HCT116 (cell line): ENCODE results near the gene TMEM178B. TPM values are rescaled to one million over a fixed set of nuclear protein-coding genes. Genes with fewer than 3 reads are reported as not detected.

ENCODE experiments used
- ATAC-seq: fragments of 200-7000 bp; cut with Tn5 transposase; 2 replicates; pipeline ENCODE4 v1.9.1; 2020; ENCODE audit warnings: mild to moderate bottlenecking, moderate library complexity
- BruUV-seq: library from RNA; stranded (reverse); fragments of 400-500 nt; replicated peaks from 2 replicates; lab custom pipeline; 2021; lab: Mats Ljungman, UMichigan
- CTCF ChIA-PET: fragments of 300-600 bp; sonication (Branson Sonifier 250); formaldehyde crosslinking; loops from one replicate; lab custom pipeline; 2021; ENCODE audit warnings: antibody characterized with exemption; lab: Charles Lee
- POLR2A ChIA-PET: fragments of 300-600, 350-600 bp; sonication (Branson Sonifier 250); formaldehyde crosslinking; loops from one replicate; lab custom pipeline; 2021; ENCODE audit warnings: antibody characterized with exemption; lab: Charles Lee
- RAD21 ChIA-PET, 2 experiments: fragments of 300-600 bp; sonication (Branson Sonifier 250); formaldehyde crosslinking; loops; one replicate each; lab custom pipeline; 2023; ENCODE audit warnings: low total read pairs in 2 of 2; ENCODE audit not compliant: uncharacterized antibody in 2 of 2, unreplicated experiment in 2 of 2, low non-redundant PET in 1 of 2; lab: Charles Lee
- DNase-seq: peaks from one replicate; pipeline ENCODE4 v3.0.0-alpha.2; 2010; ENCODE audit warnings: low read depth, low spot score
- H2AFZ ChIP-seq: fragments of 200-600 bp; shearing (Covaris generic), sonication (generic); 2 replicates; pipeline ENCODE4 v1.6.1; 2017; ENCODE audit warnings: low read depth, mixed run types, mixed read lengths, antibody characterized with exemption, low read length; ENCODE audit not compliant: poor library complexity, severe bottlenecking
- H3K27ac ChIP-seq: 2 replicates; pipeline ENCODE4 v1.5.1; 2012; ENCODE audit warnings: low read depth, low read length
- H3K27me3 ChIP-seq: fragments of 200-600 bp; sonication (generic); 2 replicates; pipeline ENCODE4 v1.6.1; 2016; ENCODE audit warnings: mixed run types, low read length, mixed read lengths; ENCODE audit not compliant: insufficient read depth
- H3K36me3 ChIP-seq, 2 experiments: fragments of 200-500 bp in 1 of 2; fragments of 200-600 bp in 1 of 2; sonication (Bioruptor generic) in 1 of 2; sonication (generic) in 1 of 2; 2 replicates each; pipeline versions ENCODE4 v1.5.1 to v1.6.1; 2014 to 2016; ENCODE audit warnings: low read length in 2 of 2, inconsistent platforms in 1 of 2, mixed read lengths in 1 of 2, mixed run types in 1 of 2; ENCODE audit not compliant: insufficient read depth in 2 of 2, control insufficient read depth in 1 of 2
- H3K4me1 ChIP-seq, 2 experiments: fragments of 200-600 bp in 1 of 2; sonication (generic) in 1 of 2; 2 replicates each; pipeline versions ENCODE4 v1.5.1 to v1.6.1; 2012 to 2017; ENCODE audit warnings: low read length in 2 of 2, inconsistent platforms in 1 of 2, mild to moderate bottlenecking in 1 of 2, mixed read lengths in 1 of 2, mixed run types in 1 of 2, moderate library complexity in 1 of 2; ENCODE audit not compliant: insufficient read depth in 2 of 2, control insufficient read depth in 1 of 2
- H3K4me2 ChIP-seq: fragments of 200-600 bp; sonication (generic); 2 replicates; pipeline ENCODE4 v1.6.1; 2017; ENCODE audit warnings: mixed run types, low read length, mixed read lengths
- H3K4me3 ChIP-seq, 2 experiments: fragments of 200-600 bp in 1 of 2; sonication (generic) in 1 of 2; replicated peaks in 1 of 2; 2 replicates each; pipeline ENCODE4 v1.5.1; 2011 to 2016; ENCODE audit warnings: low read length in 2 of 2, control low read depth in 1 of 2, low read depth in 1 of 2, mild to moderate bottlenecking in 1 of 2, mixed read lengths in 1 of 2, mixed run types in 1 of 2
- H3K79me2 ChIP-seq: fragments of 200-600 bp; sonication (generic); 2 replicates; pipeline ENCODE4 v1.6.1; 2017; ENCODE audit warnings: mild to moderate bottlenecking, mixed run types, low read length, moderate library complexity, mixed read lengths; ENCODE audit not compliant: insufficient read depth
- H3K9ac ChIP-seq: fragments of 200-600 bp; sonication (generic); 2 replicates; pipeline ENCODE4 v1.6.1; 2016; ENCODE audit warnings: low read length, mixed read lengths
- H3K9me2 ChIP-seq: fragments of 200-600 bp; sonication (generic), shearing (Covaris generic); 2 replicates; pipeline ENCODE4 v1.6.1; 2017; ENCODE audit warnings: mixed run types, mild to moderate bottlenecking, moderate library complexity; ENCODE audit not compliant: insufficient read depth
- H3K9me3 ChIP-seq, 2 experiments: fragments of 200-500 bp in 1 of 2; fragments of 200-600 bp in 1 of 2; sonication (Bioruptor generic) in 1 of 2; sonication (generic) in 1 of 2; 2 replicates each; pipeline ENCODE4 v1.6.1; 2014 to 2017; ENCODE audit warnings: low read length in 2 of 2, mixed read lengths in 2 of 2, inconsistent platforms in 1 of 2, low read depth in 1 of 2, mild to moderate bottlenecking in 1 of 2, mixed run types in 1 of 2, moderate library complexity in 1 of 2; ENCODE audit not compliant: control insufficient read depth in 1 of 2, insufficient read depth in 1 of 2
- H4K20me1 ChIP-seq: fragments of 200-600 bp; sonication (generic), shearing (Covaris generic); 2 replicates; pipeline ENCODE4 v1.6.1; 2017; ENCODE audit warnings: mixed run types, mild to moderate bottlenecking, moderate library complexity; ENCODE audit not compliant: insufficient read depth
- CBX3 ChIP-seq: IDR thresholded peaks from 2 replicates; pipeline ENCODE4 v1.6.1; 2012; ENCODE audit warnings: low read depth
- CEBPB ChIP-seq: IDR thresholded peaks from 2 replicates; pipeline ENCODE4 v1.6.1; 2012; ENCODE audit warnings: low read depth
- ELF1 ChIP-seq: IDR thresholded peaks from 2 replicates; pipeline ENCODE4 v1.6.1; 2012; ENCODE audit warnings: low read depth, borderline replicate concordance
- EZH2 ChIP-seq: fragments of 200-600 bp; sonication (generic); IDR thresholded peaks from 2 replicates; pipeline ENCODE4 v1.6.1; 2017; ENCODE audit warnings: antibody characterized with exemption, mixed run types
- EZH2phosphoT487 ChIP-seq: fragments of 200-600 bp; IDR thresholded peaks from 2 replicates; pipeline ENCODE4 v1.6.1; 2018; ENCODE audit warnings: antibody characterized with exemption, borderline replicate concordance
- POLR2A ChIP-seq: IDR thresholded peaks from 2 replicates; pipeline ENCODE4 v1.7.0; 2011; ENCODE audit warnings: borderline replicate concordance; ENCODE audit not compliant: insufficient read depth, insufficient read length; ENCODE audit errors: extremely low read depth
- POLR2AphosphoS5 ChIP-seq: IDR thresholded peaks from 2 replicates; pipeline ENCODE4 v1.6.1; 2011; ENCODE audit warnings: mild to moderate bottlenecking, low read depth, low read length, moderate library complexity
- SIN3A ChIP-seq: IDR thresholded peaks from 2 replicates; pipeline ENCODE4 v1.6.1; 2012; ENCODE audit warnings: low read depth
- SP1 ChIP-seq: IDR thresholded peaks from 2 replicates; pipeline ENCODE4 v1.6.1; 2012; ENCODE audit warnings: low read depth
- SRF ChIP-seq: IDR thresholded peaks from 2 replicates; pipeline ENCODE4 v1.6.1; 2012; ENCODE audit warnings: low read depth
- TCF7L2 ChIP-seq: IDR thresholded peaks from 2 replicates; pipeline ENCODE4 v1.7.0; 2011; ENCODE audit warnings: borderline replicate concordance, inconsistent platforms; ENCODE audit not compliant: insufficient read depth, insufficient read length; ENCODE audit errors: extremely low read depth
- ZFX ChIP-seq: fragments of 450-650 bp; IDR thresholded peaks from 2 replicates; pipeline ENCODE4 v1.6.1; 2017
- ZNF274 ChIP-seq: fragments of 200-500 bp; sonication (Bioruptor generic); IDR thresholded peaks from 2 replicates; pipeline ENCODE4 v1.6.1; 2014; ENCODE audit warnings: mild to moderate bottlenecking, low read depth, low read length, inconsistent platforms
- intact Hi-C: fragments of 100-400 bp; cut with micrococcal nuclease; formaldehyde crosslinking; loops from 2 replicates; pipeline ENCODE4 v1.10.0; 2022
- total RNA-seq: library from RNA; stranded (reverse); gene quantifications from one replicate; pipeline ENCODE4 v1.2.1, GENCODE V29; 2021; ENCODE audit not compliant: unreplicated experiment
- TF ChIP-seq, protein P1 (sequence below): IDR thresholded peaks from 2 replicates; pipeline ENCODE4 v1.6.1; 2012
- TF ChIP-seq, protein P2 (sequence below): IDR thresholded peaks from 2 replicates; pipeline ENCODE4 v1.6.1; 2012; ENCODE audit warnings: low read depth
- TF ChIP-seq, protein P3 (sequence below): IDR thresholded peaks from 2 replicates; pipeline ENCODE4 v1.6.1; 2012

The TMEM178B gene
- total RNA-seq, 1 experiment from 2014 or later: 0.02 TPM

DNA sequence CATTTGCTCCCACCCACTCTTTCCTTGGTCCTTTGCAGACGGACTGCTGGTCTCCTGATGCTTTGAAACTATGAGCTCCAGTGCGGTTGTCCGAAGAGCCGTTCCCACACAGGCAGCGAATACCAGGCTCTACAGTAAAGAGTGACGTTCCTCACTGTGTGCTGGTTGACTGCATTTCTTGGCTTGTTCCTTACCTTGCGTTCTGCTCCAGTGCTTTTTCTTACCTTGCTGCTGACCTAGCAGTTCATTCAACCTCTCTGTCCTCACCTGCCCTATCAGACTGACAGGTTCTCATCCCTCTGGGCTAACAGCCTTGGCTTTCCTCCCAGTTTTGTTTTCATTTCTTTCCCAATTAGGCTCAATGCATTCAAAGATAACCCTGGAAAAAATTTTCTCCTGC is 214.8 kb downstream of the TMEM178B start:
- no peaks in the 10 kb centered on the region for H3K36me3 ChIP-seq
- ATAC-seq (no peak), DNase-seq (no peak)
- ChIA-PET POLR2A (no interaction called here), RAD21 (no interaction called here), CTCF (no interaction called here)
- TF ChIP-seq CBX3: no peak
- no peak for TF ChIP-seq SIN3A
- TF ChIP-seq, protein P1, sequence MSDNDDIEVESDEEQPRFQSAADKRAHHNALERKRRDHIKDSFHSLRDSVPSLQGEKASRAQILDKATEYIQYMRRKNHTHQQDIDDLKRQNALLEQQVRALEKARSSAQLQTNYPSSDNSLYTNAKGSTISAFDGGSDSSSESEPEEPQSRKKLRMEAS: no peak
- no peak for TF ChIP-seq SRF
- no peak for TF ChIP-seq CEBPB
- no peak for TF ChIP-seq TCF7L2
- TF ChIP-seq EZH2: no peak
- TF ChIP-seq POLR2AphosphoS5: no peak
- TF ChIP-seq EZH2phosphoT487: no peak
- TF ChIP-seq, protein P2, sequence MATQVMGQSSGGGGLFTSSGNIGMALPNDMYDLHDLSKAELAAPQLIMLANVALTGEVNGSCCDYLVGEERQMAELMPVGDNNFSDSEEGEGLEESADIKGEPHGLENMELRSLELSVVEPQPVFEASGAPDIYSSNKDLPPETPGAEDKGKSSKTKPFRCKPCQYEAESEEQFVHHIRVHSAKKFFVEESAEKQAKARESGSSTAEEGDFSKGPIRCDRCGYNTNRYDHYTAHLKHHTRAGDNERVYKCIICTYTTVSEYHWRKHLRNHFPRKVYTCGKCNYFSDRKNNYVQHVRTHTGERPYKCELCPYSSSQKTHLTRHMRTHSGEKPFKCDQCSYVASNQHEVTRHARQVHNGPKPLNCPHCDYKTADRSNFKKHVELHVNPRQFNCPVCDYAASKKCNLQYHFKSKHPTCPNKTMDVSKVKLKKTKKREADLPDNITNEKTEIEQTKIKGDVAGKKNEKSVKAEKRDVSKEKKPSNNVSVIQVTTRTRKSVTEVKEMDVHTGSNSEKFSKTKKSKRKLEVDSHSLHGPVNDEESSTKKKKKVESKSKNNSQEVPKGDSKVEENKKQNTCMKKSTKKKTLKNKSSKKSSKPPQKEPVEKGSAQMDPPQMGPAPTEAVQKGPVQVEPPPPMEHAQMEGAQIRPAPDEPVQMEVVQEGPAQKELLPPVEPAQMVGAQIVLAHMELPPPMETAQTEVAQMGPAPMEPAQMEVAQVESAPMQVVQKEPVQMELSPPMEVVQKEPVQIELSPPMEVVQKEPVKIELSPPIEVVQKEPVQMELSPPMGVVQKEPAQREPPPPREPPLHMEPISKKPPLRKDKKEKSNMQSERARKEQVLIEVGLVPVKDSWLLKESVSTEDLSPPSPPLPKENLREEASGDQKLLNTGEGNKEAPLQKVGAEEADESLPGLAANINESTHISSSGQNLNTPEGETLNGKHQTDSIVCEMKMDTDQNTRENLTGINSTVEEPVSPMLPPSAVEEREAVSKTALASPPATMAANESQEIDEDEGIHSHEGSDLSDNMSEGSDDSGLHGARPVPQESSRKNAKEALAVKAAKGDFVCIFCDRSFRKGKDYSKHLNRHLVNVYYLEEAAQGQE: no peak
- no peak for TF ChIP-seq ZFX
- TF ChIP-seq SP1: no peak
- TF ChIP-seq POLR2A: no peak
- no peak for TF ChIP-seq ZNF274
- TF ChIP-seq, protein P3, sequence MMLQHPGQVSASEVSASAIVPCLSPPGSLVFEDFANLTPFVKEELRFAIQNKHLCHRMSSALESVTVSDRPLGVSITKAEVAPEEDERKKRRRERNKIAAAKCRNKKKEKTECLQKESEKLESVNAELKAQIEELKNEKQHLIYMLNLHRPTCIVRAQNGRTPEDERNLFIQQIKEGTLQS: no peak
- TF ChIP-seq ELF1: no peak
- no peak overlapping the region for H2AFZ ChIP-seq
- intact Hi-C loops: no loop called here
- no peak overlapping the region for H3K27ac ChIP-seq
- no peak overlapping the region for H3K4me2 ChIP-seq
- BruUV-seq: no TSS peak
- no peaks in the 10 kb centered on the region for H3K9me3 ChIP-seq
- no peak overlapping the region for H3K4me3 ChIP-seq
- peaks cover 58% of the 10 kb centered on the region for H3K27me3 ChIP-seq
- H4K20me1 ChIP-seq: no peaks in the 10 kb centered on the region
- H3K9ac ChIP-seq: no peak overlapping the region
- no peaks in the 10 kb centered on the region for H3K9me2 ChIP-seq
- no peaks in the 10 kb centered on the region for H3K79me2 ChIP-seq
- no peaks in the 10 kb centered on the region for H3K4me1 ChIP-seq
